Epithelial cell of proximal tubule (primary cell): ENCODE data around the gene TRIM31. TPM values are rescaled to one million over a fixed set of nuclear protein-coding genes. Genes with fewer than 3 reads are reported as not detected.
"Not testable (repeated sequence)": the region's sequence is repeated elsewhere in the genome, so short reads cannot be mapped to it uniquely, and the experiment has no call there.

ENCODE experiments used
- DNase-seq: peaks from one replicate; pipeline ENCODE4 v3.0.0-alpha.2; 2011; ENCODE audit warnings: low read depth
- H3K4me3 ChIP-seq: 2 replicates; pipeline ENCODE4 v1.5.1; 2011; ENCODE audit warnings: low read depth, mild to moderate bottlenecking, low read length
- CTCF ChIP-seq: conservative IDR thresholded peaks from 2 replicates; pipeline ENCODE4 v1.5.1; 2012; ENCODE audit warnings: low read depth, mild to moderate bottlenecking, low read length
- total RNA-seq: library from RNA; depleted of rRNA; stranded (reverse); fragments of >200 nt; gene quantifications from 2 replicates; pipeline ENCODE4 v1.2.3, GENCODE V29; 2015

Gene TRIM31
- total RNA-seq, 1 donor from 2014 or later: not detected

DNA sequence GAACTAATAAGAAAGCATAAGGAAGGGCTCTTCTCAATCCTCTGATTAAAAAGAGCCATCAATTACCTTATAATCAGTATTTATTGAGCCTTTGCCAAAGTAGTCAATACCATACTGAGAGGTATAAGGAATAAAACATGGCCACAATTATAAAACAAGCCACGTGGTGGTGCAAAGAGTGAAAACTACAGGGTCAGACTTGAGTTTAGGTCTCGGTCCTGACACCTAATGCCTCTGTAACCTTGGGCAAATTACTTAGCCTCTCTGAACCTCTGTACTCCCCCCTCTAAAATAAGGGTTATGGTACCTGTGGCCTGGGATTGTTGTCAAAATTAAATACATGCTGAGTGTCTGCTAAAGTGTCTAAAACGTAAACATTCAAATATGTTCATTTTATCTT is 36.3 kb upstream of the TRIM31 start:
- no peak for TF ChIP-seq CTCF
- no peak overlapping the region for H3K4me3 ChIP-seq
- DNase-seq: no peak

DNA sequence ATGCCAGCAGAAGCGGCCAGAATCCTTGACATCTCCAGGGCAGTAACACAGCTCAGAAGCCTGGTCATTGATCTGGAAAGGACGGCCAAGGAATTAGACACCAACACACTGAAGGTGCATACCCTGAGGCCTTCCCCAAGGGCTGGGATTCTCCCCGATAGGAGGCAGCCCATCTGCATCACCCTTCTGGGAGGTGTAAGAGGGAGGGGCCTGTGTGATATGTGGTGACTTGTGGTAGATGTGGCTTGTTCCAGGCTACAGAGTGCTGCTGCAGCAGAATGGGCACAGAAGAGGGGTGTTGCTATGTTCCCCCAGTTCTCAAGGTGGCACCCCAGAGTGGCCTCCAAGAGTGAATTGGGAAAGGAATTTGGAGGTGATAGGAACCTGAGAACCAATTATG is 34.2 kb upstream of the TRIM31 start:
- TF ChIP-seq CTCF: no peak

DNA sequence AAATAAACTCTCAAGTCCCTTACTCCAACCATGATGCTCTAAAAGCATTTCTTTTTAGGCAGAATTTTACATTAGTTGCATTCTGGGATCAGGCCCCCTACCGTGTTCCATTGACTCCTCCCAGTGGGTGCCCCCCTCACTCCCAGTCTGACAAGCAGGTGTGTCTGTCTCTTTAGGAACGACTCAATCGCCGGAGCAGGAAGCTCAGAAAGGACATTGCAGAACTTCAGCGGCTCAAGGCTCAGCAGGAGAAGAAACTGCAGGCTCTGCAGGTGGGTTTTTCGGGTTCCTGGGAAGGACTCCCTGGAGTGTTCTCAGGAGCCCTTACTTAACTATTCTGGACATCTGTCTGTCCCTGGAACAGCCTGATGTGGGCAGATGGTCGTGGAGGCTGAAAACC is 32.9 kb upstream of the TRIM31 start:
- TF ChIP-seq CTCF: no peak
- no peak for DNase-seq
- H3K4me3 ChIP-seq: no peak overlapping the region

More for the DNA sequence above, 34.2 kb upstream of the TRIM31 start:
- no peak overlapping the region for H3K4me3 ChIP-seq
- no peak for DNase-seq

- DNase-seq: no peak
- no peak overlapping the region for H3K4me3 ChIP-seq
- TF ChIP-seq CTCF: no peak
These were observed 31.9 kb upstream of the TRIM31 start for GRCh38 chr6:30144811-30145210.

DNA sequence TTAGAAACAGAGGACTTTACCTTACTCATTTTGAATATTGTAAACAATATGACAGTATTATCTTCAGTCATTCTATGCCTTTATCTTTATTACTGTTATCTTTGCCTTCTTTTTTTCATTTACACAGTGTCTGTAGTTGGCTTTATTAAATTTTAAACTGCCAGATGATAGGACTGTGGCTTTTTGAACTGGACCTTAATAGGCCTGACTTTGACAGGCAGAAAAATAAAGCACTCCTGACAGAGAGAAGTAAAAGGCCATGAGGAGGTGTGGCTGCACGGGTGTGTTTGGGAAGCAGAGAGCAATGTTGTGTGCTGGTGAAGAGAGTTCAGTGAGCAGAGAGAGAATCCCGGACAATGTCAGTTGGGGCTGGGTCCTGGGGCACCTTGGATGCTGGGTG is 30.9 kb upstream of the TRIM31 start:
- no peak overlapping the region for H3K4me3 ChIP-seq
- no peak for TF ChIP-seq CTCF
- DNase-seq: no peak

- TF ChIP-seq CTCF: no peak
- no peak overlapping the region for H3K4me3 ChIP-seq
- no peak for DNase-seq
These were observed 29.8 kb upstream of the TRIM31 start for GRCh38 chr6:30142665-30143064.

DNA sequence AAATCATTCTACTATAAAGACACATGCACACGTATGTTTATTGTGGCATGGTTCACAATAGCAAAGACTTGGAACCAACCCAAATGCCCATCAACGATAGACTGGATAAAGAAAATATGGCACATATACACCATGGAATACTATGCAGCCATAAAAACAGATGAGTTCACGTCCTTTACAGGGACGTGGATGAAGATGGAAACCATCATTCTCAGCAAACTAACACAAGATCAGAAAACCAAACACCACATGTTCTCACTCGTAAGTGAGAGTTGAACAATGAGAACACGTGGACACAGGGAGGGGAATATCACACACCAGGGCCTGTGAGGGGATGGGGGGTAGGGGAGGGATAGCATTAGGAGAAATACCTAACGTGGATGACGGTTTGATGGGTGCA is 27.4 kb upstream of the TRIM31 start:
- H3K4me3 ChIP-seq, DNase-seq: not testable (repeated sequence)

DNA sequence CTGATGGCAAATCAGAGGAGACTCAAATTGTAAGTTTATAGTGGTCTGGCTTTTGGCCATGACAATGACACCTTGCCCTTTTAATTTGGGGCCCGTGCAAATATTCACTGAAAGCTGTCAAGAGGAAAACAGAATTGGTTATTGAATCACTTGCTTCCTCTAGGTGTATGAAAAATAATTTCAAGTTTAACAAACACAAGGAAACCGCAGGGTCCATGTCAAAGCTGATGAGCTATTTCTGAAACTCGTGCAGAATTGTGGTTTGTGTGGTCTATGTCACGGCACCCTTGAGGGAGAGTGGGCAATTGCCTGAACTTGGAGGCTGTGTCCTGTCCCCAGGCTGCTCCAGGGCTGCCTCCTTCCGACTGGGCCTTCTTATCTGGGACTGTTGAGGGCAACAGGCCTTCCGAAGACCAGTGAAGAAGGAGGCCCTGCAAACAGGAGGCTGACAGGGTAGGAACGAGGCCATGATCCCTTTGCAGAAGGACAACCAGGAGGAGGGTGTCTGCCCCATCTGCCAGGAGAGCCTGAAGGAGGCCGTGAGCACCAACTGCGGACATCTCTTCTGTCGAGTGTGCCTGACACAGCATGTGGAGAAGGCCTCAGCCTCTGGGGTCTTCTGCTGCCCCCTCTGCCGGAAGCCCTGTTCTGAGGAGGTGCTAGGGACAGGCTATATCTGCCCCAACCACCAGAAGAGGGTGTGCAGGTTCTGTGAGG is 23.8 kb upstream of the TRIM31 start:
- H3K4me3 ChIP-seq: no peak overlapping the region

More for the DNA sequence above, 23.8 kb upstream of the TRIM31 start:
- no peak for TF ChIP-seq CTCF
- no peak for DNase-seq
